Eye (tissue), 1 donor: ENCODE data around the gene POMT1.
"Not testable (repeated sequence)": the region's sequence is repeated elsewhere in the genome, so short reads cannot be mapped to it uniquely, and the experiment has no call there.

ENCODE experiments used
- DNase-seq: peaks from one replicate; pipeline ENCODE4 v3.0.0-alpha.2; 2015

Gene POMT1

DNA sequence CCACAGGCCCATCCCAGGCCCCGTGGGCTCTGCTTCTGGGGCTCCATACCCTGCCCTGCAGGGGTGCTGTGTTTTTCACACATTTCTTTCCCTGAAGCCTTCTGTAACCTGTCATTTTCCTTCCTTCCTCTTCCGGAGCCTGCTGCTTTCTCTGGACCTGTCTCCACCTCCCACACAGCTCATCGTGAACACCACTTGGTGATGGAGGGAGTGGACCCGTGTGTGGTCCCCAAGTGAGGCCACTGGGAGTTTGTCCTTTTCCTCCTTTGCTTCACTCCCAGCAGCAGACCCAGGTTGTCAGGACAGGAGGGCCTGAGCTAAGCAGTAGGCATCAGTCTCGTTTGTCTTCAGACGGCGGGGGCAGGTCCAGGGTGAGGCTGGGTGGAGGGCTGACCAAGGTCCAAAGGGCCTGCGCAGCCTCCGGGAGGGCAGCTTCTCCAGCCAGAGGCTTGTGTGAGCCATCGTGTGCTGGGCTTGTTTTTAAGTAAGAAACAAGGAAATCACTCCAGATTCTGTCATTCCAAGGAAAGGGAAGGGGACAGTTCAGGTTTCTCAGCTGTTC is 5.8 kb upstream of the POMT1 start:
- no peak for DNase-seq

- no peak for DNase-seq
Observed at GRCh38 chr9:131499254-131499767, 3.4 kb upstream of the POMT1 start.

GRCh38 chr9:131500377-131500776 is 2.3 kb upstream of the POMT1 start:
- DNase-seq = no peak

DNA sequence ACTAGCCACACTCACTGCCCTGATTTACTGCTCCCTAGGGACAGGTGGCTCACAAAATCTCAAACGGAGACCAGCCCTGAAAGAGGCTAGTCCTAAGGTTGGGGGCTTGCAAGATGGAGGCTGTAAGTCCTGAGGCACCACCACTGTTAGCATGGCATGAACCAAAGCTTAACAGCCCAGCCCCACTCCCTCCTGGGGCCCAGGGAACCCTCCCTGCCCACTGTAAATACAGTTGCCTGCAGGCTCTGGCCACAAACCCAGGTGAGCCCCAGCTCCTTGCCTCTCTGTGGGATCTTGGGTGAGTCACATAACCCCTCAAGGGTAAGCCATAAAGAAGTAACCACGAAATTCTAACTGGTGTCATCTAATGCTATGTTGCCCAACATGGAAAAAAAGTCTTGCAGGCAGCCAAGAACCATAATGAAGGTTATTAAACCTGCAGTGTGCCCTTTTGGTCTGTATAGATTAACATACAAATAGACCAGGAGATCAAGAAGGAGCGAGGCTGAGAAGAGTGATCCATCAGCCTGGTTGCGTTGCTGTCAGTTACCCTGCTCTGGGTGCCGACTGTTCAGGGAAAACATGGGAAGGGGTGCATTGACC is 1.7 kb upstream of the POMT1 start:
- no peak for DNase-seq

- no peak for DNase-seq
Observed at GRCh38 chr9:131503626-131504465, 1.1 kb downstream of the POMT1 start.

GRCh38 chr9:131505012-131505411 is 2.3 kb downstream of the POMT1 start:
- DNase-seq = no peak

GRCh38 chr9:131511416-131511815 is 8.7 kb downstream of the POMT1 start:
- DNase-seq = no peak

- no peak for DNase-seq
Observed at GRCh38 chr9:131511880-131512279, 9.2 kb downstream of the POMT1 start.

- DNase-seq = no peak
Observed at GRCh38 chr9:131513177-131513576, 10.5 kb downstream of the POMT1 start.

- not testable (repeated sequence) for DNase-seq
Observed at GRCh38 chr9:131515559-131516031, 12.9 kb downstream of the POMT1 start.

GRCh38 chr9:131516100-131516499 is 13.4 kb downstream of the POMT1 start:
- DNase-seq = no peak

DNA sequence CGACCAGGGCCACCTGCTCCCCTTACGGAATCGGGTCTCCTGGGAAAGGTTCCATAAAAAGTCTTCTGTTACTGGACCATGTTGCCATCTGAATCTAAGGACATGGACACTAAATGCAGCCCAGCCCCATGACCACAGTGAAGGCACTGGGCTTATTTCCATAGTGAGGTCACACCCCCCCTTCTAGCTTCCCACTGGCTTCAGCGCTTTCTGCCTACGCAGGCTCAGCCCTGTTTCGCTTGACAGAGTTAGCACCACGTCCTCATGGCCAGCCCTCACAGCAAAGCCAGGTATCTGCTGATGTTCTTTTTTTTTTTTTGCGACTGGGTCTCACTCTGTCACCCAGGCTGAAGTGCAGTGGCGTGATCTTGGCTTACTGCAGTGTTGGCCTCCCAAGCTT is 14.2 kb downstream of the POMT1 start:
- no peak for DNase-seq

GRCh38 chr9:131517761-131518190 is 15.1 kb downstream of the POMT1 start:
- no peak for DNase-seq

DNA sequence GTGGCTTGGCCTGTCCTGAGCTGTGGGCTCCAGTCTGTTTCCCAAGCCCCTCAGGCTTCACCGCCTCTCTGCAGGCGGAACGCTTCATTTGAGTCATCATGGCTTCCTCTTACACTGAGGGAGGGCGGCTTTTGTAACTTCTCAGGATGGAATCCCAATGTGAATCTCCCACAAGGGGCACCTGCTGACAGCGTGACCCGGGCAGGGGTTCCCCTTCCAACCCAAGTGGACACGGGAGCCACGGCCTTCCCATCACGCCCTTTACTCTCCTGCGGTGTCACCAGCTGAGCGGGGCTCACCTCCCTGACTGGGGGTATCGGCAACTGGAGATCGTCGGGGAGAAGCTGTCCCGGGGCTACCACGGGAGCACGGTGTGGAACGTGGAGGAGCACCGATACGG is 15.8 kb downstream of the POMT1 start:
- DNase-seq = no peak

GRCh38 chr9:131520503-131520902 is 17.8 kb downstream of the POMT1 start:
- DNase-seq = no peak

- DNase-seq = no peak
Observed at GRCh38 chr9:131521203-131521602, 18.5 kb downstream of the POMT1 start.

- no peak for DNase-seq
Observed at GRCh38 chr9:131521822-131522221, 19.1 kb downstream of the POMT1 start.

- DNase-seq = no peak
Observed at GRCh38 chr9:131522257-131523085, 19.8 kb downstream of the POMT1 start.

DNA sequence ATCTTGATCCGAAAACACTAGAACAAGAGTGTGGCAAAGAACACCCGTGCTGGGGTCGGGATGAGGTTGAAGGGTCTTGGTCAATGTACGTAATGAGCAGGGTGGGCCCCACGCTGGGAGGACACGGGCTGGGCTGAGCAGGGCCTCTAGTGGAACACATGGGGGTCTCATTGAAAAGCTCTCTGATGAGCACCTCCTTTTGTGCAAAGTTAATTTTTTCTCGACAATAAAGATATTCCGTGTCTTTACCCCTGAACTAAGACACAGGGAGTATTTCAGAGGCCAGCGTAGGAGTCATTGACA is 20.3 kb downstream of the POMT1 start:
- DNase-seq = no peak

DNA sequence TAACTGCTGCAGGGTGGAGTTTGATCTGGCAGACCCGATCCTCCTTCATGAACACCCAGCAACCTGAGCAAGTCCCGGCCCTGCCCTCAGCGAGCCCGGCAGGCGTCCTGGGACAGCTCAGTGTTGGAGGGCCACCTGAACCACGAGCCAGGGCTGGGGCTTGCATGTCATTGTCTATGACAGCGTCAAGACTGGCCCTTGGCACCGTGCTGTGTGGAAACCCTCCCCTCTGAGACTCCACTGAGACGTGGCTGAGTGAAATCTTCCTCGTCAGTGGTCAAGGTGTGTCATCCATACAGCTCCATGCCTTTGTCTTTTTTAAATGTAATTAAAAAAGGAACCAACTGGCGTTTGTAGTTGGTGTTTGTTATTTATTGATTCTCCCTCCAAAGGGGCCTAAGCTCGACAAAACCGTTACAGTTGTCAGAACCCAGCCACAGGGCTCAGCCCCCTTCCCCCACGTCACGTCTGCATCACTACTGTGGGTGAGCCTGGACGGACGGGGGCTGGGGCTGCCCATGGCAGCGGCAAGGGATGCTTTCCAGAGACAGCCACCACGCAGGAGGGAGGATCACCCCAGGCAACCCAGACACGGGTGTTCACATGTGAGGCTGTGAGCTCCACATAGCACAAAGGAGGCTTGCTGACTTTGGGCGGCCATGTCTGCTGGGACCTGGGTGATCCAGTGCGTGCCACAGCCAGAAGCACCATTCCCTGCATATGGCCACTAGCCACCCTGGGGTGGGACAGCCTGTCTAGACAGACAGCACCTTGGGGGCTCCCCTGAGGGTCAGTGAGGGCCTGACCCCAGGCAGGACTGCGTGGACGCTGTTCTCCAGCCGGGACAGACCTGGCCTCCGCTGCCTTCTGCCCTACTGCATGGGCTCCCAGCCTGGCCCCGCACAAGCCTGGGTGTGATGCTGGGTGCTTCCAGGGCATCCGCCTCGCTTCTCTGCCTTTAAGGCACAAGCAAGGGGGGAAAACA is 21.0 kb downstream of the POMT1 start:
- DNase-seq = no peak

GRCh38 chr9:131524665-131525315 is 22.1 kb downstream of the POMT1 start:
- no peak for DNase-seq
